ENCODE results near the gene NR2F2. TPM values are rescaled to one million over a fixed set of nuclear protein-coding genes. Genes with fewer than 3 reads are reported as not detected.

The NR2F2 gene
- total RNA-seq, 1 experiment from 2014 or later, result 53.7 TPM

DNA sequence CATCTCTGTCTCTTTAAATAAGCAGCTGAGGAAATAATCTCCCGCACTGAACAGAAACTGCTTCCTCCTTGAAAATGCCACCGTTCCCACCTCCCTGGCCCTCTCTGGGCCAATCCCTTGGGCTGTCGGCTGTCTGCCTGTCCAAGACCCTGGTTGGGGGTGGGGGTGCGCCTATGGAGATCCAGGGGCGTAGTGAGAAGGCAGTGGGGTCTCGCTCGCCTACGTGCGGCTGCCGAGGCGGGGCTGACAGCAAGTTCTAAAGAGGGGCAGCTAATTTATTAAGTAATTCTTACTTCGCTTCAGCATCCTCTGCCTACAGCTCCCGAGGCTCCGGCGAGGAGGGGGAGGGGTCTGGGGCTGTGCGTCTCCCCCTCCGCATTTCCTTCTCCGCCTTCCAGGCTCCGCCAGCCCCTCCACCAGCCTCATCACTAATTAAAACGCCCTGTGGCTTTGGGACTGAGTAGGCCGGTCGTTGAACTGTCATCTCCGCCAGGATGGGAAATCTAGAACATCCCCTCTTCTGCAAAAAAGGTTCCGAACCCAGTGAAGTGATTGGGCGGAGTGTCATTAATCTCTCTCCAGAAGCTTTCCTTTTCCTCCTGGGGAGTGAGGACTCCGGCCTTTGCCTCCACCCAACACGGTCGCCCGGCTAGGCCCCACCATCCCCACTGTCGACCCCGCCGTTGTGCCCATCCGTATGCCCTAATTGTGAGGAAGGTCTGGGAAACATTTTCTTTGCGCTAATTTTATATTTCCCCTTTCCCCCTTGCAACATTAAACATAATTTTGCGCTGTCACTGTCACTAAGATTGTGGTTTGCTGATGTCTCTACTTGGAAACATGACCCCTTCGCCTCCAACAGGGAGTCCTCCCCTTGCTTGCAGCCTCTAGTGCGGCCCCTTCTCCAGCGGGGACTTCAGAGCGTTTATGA lies 16.9 kb downstream of the NR2F2 start:
- intact Hi-C loops (cut with micrococcal nuclease; ENCODE audit: unreplicated experiment) (no loop called here), in situ Hi-C loops (cut with HindIII; ENCODE audit: low pct_unique_long_range_greater_than_20kb, low sequenced_read_pairs) (no loop called here)
- TF ChIP-seq, protein P1, sequence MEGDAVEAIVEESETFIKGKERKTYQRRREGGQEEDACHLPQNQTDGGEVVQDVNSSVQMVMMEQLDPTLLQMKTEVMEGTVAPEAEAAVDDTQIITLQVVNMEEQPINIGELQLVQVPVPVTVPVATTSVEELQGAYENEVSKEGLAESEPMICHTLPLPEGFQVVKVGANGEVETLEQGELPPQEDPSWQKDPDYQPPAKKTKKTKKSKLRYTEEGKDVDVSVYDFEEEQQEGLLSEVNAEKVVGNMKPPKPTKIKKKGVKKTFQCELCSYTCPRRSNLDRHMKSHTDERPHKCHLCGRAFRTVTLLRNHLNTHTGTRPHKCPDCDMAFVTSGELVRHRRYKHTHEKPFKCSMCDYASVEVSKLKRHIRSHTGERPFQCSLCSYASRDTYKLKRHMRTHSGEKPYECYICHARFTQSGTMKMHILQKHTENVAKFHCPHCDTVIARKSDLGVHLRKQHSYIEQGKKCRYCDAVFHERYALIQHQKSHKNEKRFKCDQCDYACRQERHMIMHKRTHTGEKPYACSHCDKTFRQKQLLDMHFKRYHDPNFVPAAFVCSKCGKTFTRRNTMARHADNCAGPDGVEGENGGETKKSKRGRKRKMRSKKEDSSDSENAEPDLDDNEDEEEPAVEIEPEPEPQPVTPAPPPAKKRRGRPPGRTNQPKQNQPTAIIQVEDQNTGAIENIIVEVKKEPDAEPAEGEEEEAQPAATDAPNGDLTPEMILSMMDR (IDR thresholded peaks at IDR 0.05), result no peak
- TF ChIP-seq, protein P2, sequence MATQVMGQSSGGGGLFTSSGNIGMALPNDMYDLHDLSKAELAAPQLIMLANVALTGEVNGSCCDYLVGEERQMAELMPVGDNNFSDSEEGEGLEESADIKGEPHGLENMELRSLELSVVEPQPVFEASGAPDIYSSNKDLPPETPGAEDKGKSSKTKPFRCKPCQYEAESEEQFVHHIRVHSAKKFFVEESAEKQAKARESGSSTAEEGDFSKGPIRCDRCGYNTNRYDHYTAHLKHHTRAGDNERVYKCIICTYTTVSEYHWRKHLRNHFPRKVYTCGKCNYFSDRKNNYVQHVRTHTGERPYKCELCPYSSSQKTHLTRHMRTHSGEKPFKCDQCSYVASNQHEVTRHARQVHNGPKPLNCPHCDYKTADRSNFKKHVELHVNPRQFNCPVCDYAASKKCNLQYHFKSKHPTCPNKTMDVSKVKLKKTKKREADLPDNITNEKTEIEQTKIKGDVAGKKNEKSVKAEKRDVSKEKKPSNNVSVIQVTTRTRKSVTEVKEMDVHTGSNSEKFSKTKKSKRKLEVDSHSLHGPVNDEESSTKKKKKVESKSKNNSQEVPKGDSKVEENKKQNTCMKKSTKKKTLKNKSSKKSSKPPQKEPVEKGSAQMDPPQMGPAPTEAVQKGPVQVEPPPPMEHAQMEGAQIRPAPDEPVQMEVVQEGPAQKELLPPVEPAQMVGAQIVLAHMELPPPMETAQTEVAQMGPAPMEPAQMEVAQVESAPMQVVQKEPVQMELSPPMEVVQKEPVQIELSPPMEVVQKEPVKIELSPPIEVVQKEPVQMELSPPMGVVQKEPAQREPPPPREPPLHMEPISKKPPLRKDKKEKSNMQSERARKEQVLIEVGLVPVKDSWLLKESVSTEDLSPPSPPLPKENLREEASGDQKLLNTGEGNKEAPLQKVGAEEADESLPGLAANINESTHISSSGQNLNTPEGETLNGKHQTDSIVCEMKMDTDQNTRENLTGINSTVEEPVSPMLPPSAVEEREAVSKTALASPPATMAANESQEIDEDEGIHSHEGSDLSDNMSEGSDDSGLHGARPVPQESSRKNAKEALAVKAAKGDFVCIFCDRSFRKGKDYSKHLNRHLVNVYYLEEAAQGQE (IDR thresholded peaks at IDR 0.05; ENCODE audit: insufficient read depth in 1 of 2, low read depth in 2 of 2, low read length in 1 of 2), result no peak
- TF ChIP-seq SIN3A (IDR thresholded peaks at IDR 0.05; ENCODE audit: borderline replicate concordance, insufficient read depth, low read depth, low read length) (no peak), TCF7L2 (IDR thresholded peaks at IDR 0.05; ENCODE audit: low read depth, low read length) (no peak), POLR2AphosphoS5 (IDR thresholded peaks at IDR 0.05; ENCODE audit: low read depth, low read length) (no peak)
- no peak overlapping the region for H3K4me3 ChIP-seq (ENCODE audit: low read depth in 2 of 2, low read length in 2 of 2)
- no peaks in the 10 kb centered on the region for H3K9me3 ChIP-seq (ENCODE audit: control insufficient read depth, insufficient read depth, low read depth, low read length)
- no peaks in the 10 kb centered on the region for H3K27me3 ChIP-seq (ENCODE audit: control insufficient read depth, insufficient read depth, low read length)
- no TSS peak for BruUV-seq (replicated peaks)
- CTCF ChIA-PET, result interaction anchor here (1.5 kb wide), 1 partner anchor 20 kb away, joined by 13 read pairs; no protein-coding TSS in a partner anchor
- H3K4me1 ChIP-seq (ENCODE audit: control insufficient read depth, insufficient read depth, low read length), result peaks cover 54% of the 10 kb centered on the region
- peak overlapping the region; percentile 51; the same call in 1 of the 2 replicates for H3K27ac ChIP-seq (ENCODE audit: low read length)
- no peaks in the 10 kb centered on the region for H3K36me3 ChIP-seq (ENCODE audit: control insufficient read depth, insufficient read depth, low read length)
- DNase-seq (ENCODE audit: low read depth, low spot score), result no peak
- ATAC-seq, result no peak
- POLR2A ChIA-PET, result no interaction called here

DNA sequence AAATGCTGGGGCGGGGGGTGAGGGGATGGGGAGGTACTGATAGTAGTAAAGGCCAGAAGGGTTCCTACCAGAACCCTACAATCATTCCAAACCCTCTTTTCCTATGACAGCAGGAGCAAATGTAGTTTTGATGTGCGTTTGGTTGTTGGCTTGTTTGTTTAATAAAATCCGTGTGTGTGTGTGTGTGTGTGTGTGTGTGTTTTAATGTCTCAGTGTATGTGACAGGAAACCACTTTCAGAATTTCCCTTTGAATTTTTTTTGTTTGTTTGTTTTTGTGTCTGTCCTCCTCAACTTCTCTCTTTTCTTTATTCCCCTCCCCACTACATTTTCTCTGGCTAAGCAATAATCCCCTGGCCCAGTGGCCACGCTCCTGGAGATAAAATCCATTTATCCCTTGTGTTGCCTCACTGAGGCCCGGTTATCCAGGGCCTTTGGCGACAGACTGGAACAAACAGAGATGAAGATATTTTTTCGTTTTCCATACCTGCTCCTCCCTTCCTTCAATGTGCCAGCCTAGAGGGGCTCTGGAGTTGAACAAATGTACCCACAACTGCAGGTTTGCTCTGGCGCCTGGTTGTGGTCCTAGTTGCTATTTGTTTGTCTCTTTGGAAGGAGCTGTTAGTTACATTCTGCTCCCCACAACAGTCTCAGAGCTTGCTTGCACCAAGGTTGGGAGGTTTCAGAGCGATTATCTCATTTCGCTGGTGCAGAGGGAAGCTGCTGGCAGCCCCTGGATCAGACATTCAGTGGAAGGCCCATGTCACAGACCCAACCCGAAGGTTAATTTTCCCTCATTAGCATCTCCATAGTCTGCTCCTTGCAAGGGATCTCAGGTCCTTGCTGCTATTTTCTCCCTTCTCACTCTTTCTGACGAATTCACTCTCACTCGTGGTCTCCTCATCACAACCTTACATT lies 17.9 kb downstream of the NR2F2 start:
- Histone ChIP-seq H3K4me3 (ENCODE audit: low read depth in 2 of 2, low read length in 2 of 2) (no peak overlapping the region), H3K36me3 (ENCODE audit: control insufficient read depth, insufficient read depth, low read length) (no peaks in the 10 kb centered on the region), H3K27me3 (ENCODE audit: control insufficient read depth, insufficient read depth, low read length) (no peaks in the 10 kb centered on the region), H3K27ac (ENCODE audit: low read length) (0 out of 2 replicates have a peak overlapping the region, but pooled peaks have one; percentile 9), H3K4me1 (ENCODE audit: control insufficient read depth, insufficient read depth, low read length) (peaks cover 45% of the 10 kb centered on the region), H3K9me3 (ENCODE audit: control insufficient read depth, insufficient read depth, low read depth, low read length) (no peaks in the 10 kb centered on the region)
- intact Hi-C loops (cut with micrococcal nuclease; ENCODE audit: unreplicated experiment), result no loop called here
- in situ Hi-C loops (cut with HindIII; ENCODE audit: low pct_unique_long_range_greater_than_20kb, low sequenced_read_pairs), result no loop called here
- ATAC-seq (no peak), DNase-seq (ENCODE audit: low read depth, low spot score) (no peak)
- no TSS peak for BruUV-seq (replicated peaks)
- ChIA-PET POLR2A (no interaction called here), CTCF (interaction anchor here (0.6 to 2.4 kb wide), 2 partner anchors 12 to 21 kb away, joined by 10 to 11 read pairs; no protein-coding TSS in a partner anchor)
- TF ChIP-seq, protein P2 (IDR thresholded peaks at IDR 0.05; ENCODE audit: insufficient read depth in 1 of 2, low read depth in 2 of 2, low read length in 1 of 2), result no peak
- no peak for TF ChIP-seq POLR2AphosphoS5 (IDR thresholded peaks at IDR 0.05; ENCODE audit: low read depth, low read length)
- TF ChIP-seq, protein P1 (IDR thresholded peaks at IDR 0.05), result no peak
- TF ChIP-seq TCF7L2 (IDR thresholded peaks at IDR 0.05; ENCODE audit: low read depth, low read length), result no peak
- no peak for TF ChIP-seq SIN3A (IDR thresholded peaks at IDR 0.05; ENCODE audit: borderline replicate concordance, insufficient read depth, low read depth, low read length)

Data from Panc1 (cell line).